ENCODE results near the gene XYLT1.

DNA sequence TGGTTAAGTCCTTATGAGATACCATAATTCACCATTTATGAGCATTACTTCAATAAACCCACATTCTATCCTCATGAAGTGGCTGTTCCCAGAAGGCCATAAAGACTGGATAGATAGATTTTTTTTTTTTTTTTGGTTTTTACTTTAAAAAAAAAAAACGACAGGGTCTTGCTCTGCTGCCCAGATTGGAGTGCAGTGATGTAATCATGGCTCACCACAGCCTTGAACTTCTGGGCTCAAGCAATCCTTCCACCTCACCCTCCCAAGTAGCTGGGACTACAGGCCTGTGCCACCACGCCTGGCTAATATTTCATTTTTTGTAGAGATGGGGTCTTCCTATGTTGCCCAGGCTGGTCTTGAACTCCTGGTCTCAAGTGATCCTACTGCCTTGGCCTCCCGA, 102.3 kb downstream of the XYLT1 start:
- TF ChIP-seq, protein P1, sequence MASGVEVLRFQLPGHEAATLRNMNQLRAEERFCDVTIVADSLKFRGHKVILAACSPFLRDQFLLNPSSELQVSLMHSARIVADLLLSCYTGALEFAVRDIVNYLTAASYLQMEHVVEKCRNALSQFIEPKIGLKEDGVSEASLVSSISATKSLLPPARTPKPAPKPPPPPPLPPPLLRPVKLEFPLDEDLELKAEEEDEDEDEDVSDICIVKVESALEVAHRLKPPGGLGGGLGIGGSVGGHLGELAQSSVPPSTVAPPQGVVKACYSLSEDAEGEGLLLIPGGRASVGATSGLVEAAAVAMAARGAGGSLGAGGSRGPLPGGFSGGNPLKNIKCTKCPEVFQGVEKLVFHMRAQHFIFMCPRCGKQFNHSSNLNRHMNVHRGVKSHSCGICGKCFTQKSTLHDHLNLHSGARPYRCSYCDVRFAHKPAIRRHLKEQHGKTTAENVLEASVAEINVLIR (CRISPR knock-in tag; IDR thresholded peaks at IDR 0.05) = no peak
- TF ChIP-seq BRD4 (IDR thresholded peaks at IDR 0.05) (no peak), TAF7 (tag; IDR thresholded peaks at IDR 0.05) (no peak)

Data from K562 (cell line).